ENCODE results near the gene ARFGAP2. TPM values are rescaled to one million over a fixed set of nuclear protein-coding genes. Genes with fewer than 3 reads are reported as not detected.
"Not testable (repeated sequence)": the region's sequence is repeated elsewhere in the genome, so short reads cannot be mapped to it uniquely, and the experiment has no call there.

The ARFGAP2 gene
- total RNA-seq, 4 donors from 2014 or later = 105 to 239 (median 157) TPM

GRCh38 chr11:47204637-47204989, 27.9 kb upstream of the ARFGAP2 start:
- no peak for DNase-seq (ENCODE audit: low spot score in 2 of 2)
- TF ChIP-seq CTCF (IDR thresholded peaks at IDR 0.05) (no peak), POLR2A (IDR thresholded peaks at IDR 0.05) (no peak)
- intact Hi-C loops (cut with DNase I; ENCODE audit: low total_unique reads) = no loop called here
- 33 to 42% methylated on average over 2 of the region's 2 CpGs for WGBS, 2 donors
- H3K4me3 ChIP-seq (ENCODE audit: low read depth, poor library complexity, severe bottlenecking) = no peak overlapping the region

GRCh38 chr11:47202576-47202975, 25.9 kb upstream of the ARFGAP2 start:
- 79 to 83% methylated on average over 5 of the region's 5 CpGs for WGBS, 2 donors
- no peak for DNase-seq (ENCODE audit: low spot score in 2 of 2)
- intact Hi-C loops (cut with DNase I; ENCODE audit: low total_unique reads) = no loop called here
- TF ChIP-seq CTCF (IDR thresholded peaks at IDR 0.05) (no peak), POLR2A (IDR thresholded peaks at IDR 0.05) (no peak)
- no peak overlapping the region for H3K4me3 ChIP-seq (ENCODE audit: low read depth, poor library complexity, severe bottlenecking)

GRCh38 chr11:47201015-47201414, 24.3 kb upstream of the ARFGAP2 start:
- intact Hi-C loops (cut with DNase I; ENCODE audit: low total_unique reads) = no loop called here
- TF ChIP-seq POLR2A (IDR thresholded peaks at IDR 0.05) = no peak
- TF ChIP-seq CTCF (IDR thresholded peaks at IDR 0.05) = no peak
- H3K4me3 ChIP-seq (ENCODE audit: low read depth, poor library complexity, severe bottlenecking) = no peak overlapping the region
- WGBS, 2 donors = 81 to 84% methylated on average over 4 of the region's 4 CpGs
- DNase-seq (ENCODE audit: low spot score in 2 of 2) = no peak

- DNase-seq (ENCODE audit: low spot score in 2 of 2); H3K4me3 ChIP-seq (ENCODE audit: low read depth, poor library complexity, severe bottlenecking); intact Hi-C loops (cut with DNase I; ENCODE audit: low total_unique reads): not testable (repeated sequence)
- WGBS, 2 donors = 92 to 94% methylated on average over 9 of the region's 9 CpGs
Measured at GRCh38 chr11:47198161-47198560, 21.5 kb upstream of the ARFGAP2 start.

GRCh38 chr11:47192111-47192510, 15.4 kb upstream of the ARFGAP2 start:
- intact Hi-C loops (cut with DNase I; ENCODE audit: low total_unique reads) = no loop called here
- TF ChIP-seq POLR2A (IDR thresholded peaks at IDR 0.05) (no peak), CTCF (IDR thresholded peaks at IDR 0.05) (no peak)
- 84 to 88% methylated on average over 4 of the region's 4 CpGs for WGBS, 2 donors
- no peak overlapping the region for H3K4me3 ChIP-seq (ENCODE audit: low read depth, poor library complexity, severe bottlenecking)
- no peak for DNase-seq (ENCODE audit: low spot score in 2 of 2)

- DNase-seq (ENCODE audit: low spot score in 2 of 2); H3K4me3 ChIP-seq (ENCODE audit: low read depth, poor library complexity, severe bottlenecking); intact Hi-C loops (cut with DNase I; ENCODE audit: low total_unique reads): not testable (repeated sequence)
- 68 to 71% methylated on average over 10 of the region's 10 CpGs for WGBS, 2 donors
Measured at GRCh38 chr11:47191137-47191536, 14.5 kb upstream of the ARFGAP2 start.

- intact Hi-C loops (cut with DNase I; ENCODE audit: low total_unique reads) = loop anchor here (10.0 kb wide), 1 partner anchor 166 kb away; the partner anchor contains the start of gene MYBPC3
- no peak overlapping the region for H3K4me3 ChIP-seq (ENCODE audit: low read depth, poor library complexity, severe bottlenecking)
- no peak for DNase-seq (ENCODE audit: low spot score in 2 of 2)
- WGBS, 2 donors = 62 to 70% methylated on average over 11 of the region's 11 CpGs
- TF ChIP-seq POLR2A (IDR thresholded peaks at IDR 0.05) = no peak
- no peak for TF ChIP-seq CTCF (IDR thresholded peaks at IDR 0.05)
Measured at GRCh38 chr11:47189100-47189834, 12.6 kb upstream of the ARFGAP2 start.
